GM18909 (cell line): ENCODE results near the gene C16orf78.

ENCODE experiments used
- ATAC-seq: cut with Tn5 transposase; IDR thresholded peaks from one replicate; pipeline ENCODE4 v1.9.1; 2021; ENCODE audit warnings: mild to moderate bottlenecking; ENCODE audit not compliant: unreplicated experiment, poor library complexity

Gene C16orf78

GRCh38 chr16:49424961-49425360 is 51.4 kb downstream of the C16orf78 start:
- no peak for ATAC-seq

GRCh38 chr16:49427771-49428170 is 54.2 kb downstream of the C16orf78 start:
- ATAC-seq: no peak

- no peak for ATAC-seq
Observed at GRCh38 chr16:49428808-49429207, 55.2 kb downstream of the C16orf78 start.

- no peak for ATAC-seq
Observed at GRCh38 chr16:49431040-49431439, 57.4 kb downstream of the C16orf78 start.

GRCh38 chr16:49431591-49432290 is 58.1 kb downstream of the C16orf78 start:
- ATAC-seq: no peak

- ATAC-seq: no peak
Observed at GRCh38 chr16:49434733-49435132, 61.1 kb downstream of the C16orf78 start.

GRCh38 chr16:49436181-49436580 is 62.6 kb downstream of the C16orf78 start:
- ATAC-seq: no peak

GRCh38 chr16:49437344-49437743 is 63.7 kb downstream of the C16orf78 start:
- no peak for ATAC-seq

GRCh38 chr16:49439050-49439449 is 65.4 kb downstream of the C16orf78 start:
- no peak for ATAC-seq

GRCh38 chr16:49439676-49440075 is 66.1 kb downstream of the C16orf78 start:
- ATAC-seq: no peak

- ATAC-seq: no peak
Observed at GRCh38 chr16:49440156-49441065, 66.8 kb downstream of the C16orf78 start.

- ATAC-seq: peak; percentile 98
Observed at GRCh38 chr16:49441366-49441780, 67.8 kb downstream of the C16orf78 start.

- ATAC-seq: no peak
Observed at GRCh38 chr16:49442805-49443204, 69.2 kb downstream of the C16orf78 start.

GRCh38 chr16:49443576-49443975 is 70.0 kb downstream of the C16orf78 start:
- no peak for ATAC-seq

- no peak for ATAC-seq
Observed at GRCh38 chr16:49446805-49447204, 73.2 kb downstream of the C16orf78 start.
